Mesenchymal stem cell (in vitro differentiated cells and primary cell): Measurements from ENCODE around the gene RPRD2.

ENCODE experiments used
- DNase-seq: peaks from one replicate; pipeline ENCODE4 v3.0.0-alpha.2; 2013
- H2AFZ ChIP-seq: one replicate; pipeline ENCODE4 v1.6.1; 2013; ENCODE audit warnings: low read depth, mild to moderate bottlenecking, control low read depth, inconsistent platforms, low read length, moderate library complexity
- H2AK5ac ChIP-seq: 2 replicates; pipeline ENCODE4 v1.6.1; 2013; ENCODE audit warnings: low read length, moderate library complexity, mild to moderate bottlenecking, inconsistent platforms; ENCODE audit not compliant: severe bottlenecking
- H2BK120ac ChIP-seq: one replicate; pipeline ENCODE4 v1.6.1; 2013; ENCODE audit warnings: low read depth, mild to moderate bottlenecking, inconsistent platforms, low read length, moderate library complexity
- H2BK12ac ChIP-seq, 2 experiments: one replicate each; pipeline ENCODE4 v1.6.1; 2013; ENCODE audit warnings: inconsistent platforms in 2 of 2, low read length in 2 of 2, mild to moderate bottlenecking in 2 of 2, moderate library complexity in 2 of 2, control low read depth in 1 of 2
- H2BK15ac ChIP-seq: one replicate; pipeline ENCODE4 v1.6.1; 2013; ENCODE audit warnings: mild to moderate bottlenecking, low read depth, inconsistent platforms; ENCODE audit not compliant: poor library complexity, severe bottlenecking
- H2BK5ac ChIP-seq: 2 replicates; pipeline ENCODE4 v1.6.1; 2013; ENCODE audit warnings: low read depth, mild to moderate bottlenecking, low read length, control low read depth, inconsistent platforms; ENCODE audit not compliant: poor library complexity, severe bottlenecking
- H3K14ac ChIP-seq, 2 experiments: one replicate each; pipeline ENCODE4 v1.6.1; 2013; ENCODE audit warnings: inconsistent platforms in 2 of 2, low read length in 2 of 2, control low read depth in 1 of 2, mild to moderate bottlenecking in 1 of 2, moderate library complexity in 1 of 2
- H3K18ac ChIP-seq, 2 experiments: one replicate each; pipeline ENCODE4 v1.6.1; 2013; ENCODE audit warnings: inconsistent platforms in 2 of 2, low read length in 2 of 2, control low read depth in 1 of 2, low read depth in 1 of 2, mild to moderate bottlenecking in 1 of 2
- H3K23ac ChIP-seq, 2 experiments: one replicate each; pipeline ENCODE4 v1.6.1; 2013; ENCODE audit warnings: inconsistent platforms in 2 of 2, low read length in 2 of 2, mild to moderate bottlenecking in 2 of 2, moderate library complexity in 2 of 2, control low read depth in 1 of 2
- H3K27ac ChIP-seq: 2 replicates; pipeline ENCODE4 v1.5.1; 2013; ENCODE audit warnings: mild to moderate bottlenecking, moderate library complexity, low read length, control low read depth, inconsistent platforms; ENCODE audit not compliant: poor library complexity, severe bottlenecking
- H3K27me3 ChIP-seq, 2 experiments: 2 replicates each; pipeline versions ENCODE4 v1.6.1 to v1.7.0; 2013; ENCODE audit warnings: low read length in 2 of 2, mild to moderate bottlenecking in 2 of 2, moderate library complexity in 2 of 2, control low read depth in 1 of 2, inconsistent platforms in 1 of 2; ENCODE audit not compliant: control insufficient read depth in 1 of 2, insufficient read depth in 1 of 2
- H3K36me3 ChIP-seq, 2 experiments: 2 replicates each; pipeline versions ENCODE4 v1.6.1 to v1.7.0; 2013; ENCODE audit warnings: low read length in 2 of 2, control low read depth in 1 of 2, inconsistent platforms in 1 of 2, low read depth in 1 of 2, mild to moderate bottlenecking in 1 of 2; ENCODE audit not compliant: insufficient read depth in 2 of 2, control insufficient read depth in 1 of 2
- H3K4ac ChIP-seq, 2 experiments: one replicate each; pipeline ENCODE4 v1.6.1; 2013; ENCODE audit warnings: inconsistent platforms in 2 of 2, low read length in 2 of 2, mild to moderate bottlenecking in 2 of 2, moderate library complexity in 2 of 2, control low read depth in 1 of 2, low read depth in 1 of 2
- H3K4me1 ChIP-seq: 2 replicates; pipeline ENCODE4 v1.6.1; 2013; ENCODE audit warnings: low read depth, low read length, control low read depth; ENCODE audit not compliant: control insufficient read depth, insufficient read depth
- H3K4me2 ChIP-seq: 2 replicates; pipeline ENCODE4 v1.6.1; 2013; ENCODE audit warnings: low read length, mild to moderate bottlenecking, inconsistent platforms; ENCODE audit not compliant: poor library complexity, severe bottlenecking
- H3K4me3 ChIP-seq, 2 experiments: 2 replicates each; pipeline versions ENCODE4 v1.5.1 to v1.7.0; 2013; ENCODE audit warnings: low read length in 2 of 2, mild to moderate bottlenecking in 2 of 2, control low read depth in 1 of 2, low read depth in 1 of 2; ENCODE audit not compliant: insufficient read depth in 1 of 2
- H3K79me1 ChIP-seq: replicated peaks from 2 replicates; pipeline ENCODE4 v1.6.1; 2013; ENCODE audit warnings: mild to moderate bottlenecking, control low read depth, low read length, inconsistent platforms; ENCODE audit not compliant: poor library complexity, severe bottlenecking
- H3K9ac ChIP-seq: 2 replicates; pipeline ENCODE4 v1.7.0; 2013; ENCODE audit warnings: mild to moderate bottlenecking, low read length, moderate library complexity
- H3K9me3 ChIP-seq: 2 replicates; pipeline ENCODE4 v1.7.0; 2013; ENCODE audit warnings: mild to moderate bottlenecking, low read length; ENCODE audit not compliant: control insufficient read depth
- H4K8ac ChIP-seq: one replicate; pipeline ENCODE4 v1.6.1; 2013; ENCODE audit warnings: inconsistent platforms, mild to moderate bottlenecking, low read length, moderate library complexity
- H4K91ac ChIP-seq: one replicate; pipeline ENCODE4 v1.6.1; 2013; ENCODE audit warnings: mild to moderate bottlenecking, low read length, inconsistent platforms
- WGBS: methylation state at CpG from one replicate; pipeline ENCODE4 v1.1.7; 2013; ENCODE audit warnings: mixed read lengths; 5-methylcytosine and 5-hydroxymethylcytosine counted together

Gene RPRD2

DNA sequence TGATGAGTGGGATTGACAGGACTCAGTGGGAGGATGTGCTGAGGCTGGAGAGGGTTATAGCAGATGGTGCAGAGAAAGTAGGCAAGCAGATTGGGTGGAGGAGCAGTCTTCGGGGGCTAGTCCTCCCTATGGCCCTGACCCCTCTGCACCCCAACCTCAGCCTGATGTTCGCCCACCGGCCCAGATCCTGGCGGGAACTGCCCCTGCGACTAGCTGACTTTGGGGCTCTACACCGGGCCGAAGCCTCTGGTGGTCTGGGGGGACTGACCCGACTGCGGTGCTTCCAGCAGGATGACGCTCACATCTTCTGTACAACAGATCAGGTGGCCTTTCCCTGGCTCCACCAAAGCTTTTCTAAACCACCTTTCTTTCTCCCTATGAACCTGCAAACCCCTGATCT lies 134.4 kb downstream of the RPRD2 start:
- H3K4me1 ChIP-seq, result no peaks in the 10 kb centered on the region
- H3K9ac ChIP-seq, result no peak overlapping the region
- DNase-seq, result no peak
- no peak overlapping the region for H3K4me3 ChIP-seq
- no peak overlapping the region for H4K91ac ChIP-seq
- WGBS, result 97% methylated on average over 10 of the region's 10 CpGs
- no peak overlapping the region for H3K18ac ChIP-seq
- H3K4ac ChIP-seq, result no peak overlapping the region
- no peak overlapping the region for H3K14ac ChIP-seq
- H2BK120ac ChIP-seq, result no peak overlapping the region
- no peak overlapping the region for H2BK12ac ChIP-seq
- no peak overlapping the region for H2AK5ac ChIP-seq
- peaks cover 33 to 54% of the 10 kb centered on the region in 2 experiments for H3K36me3 ChIP-seq
- H3K23ac ChIP-seq, result no peak overlapping the region
- no peak overlapping the region for H4K8ac ChIP-seq
- H2AFZ ChIP-seq, result no peak overlapping the region
- no peaks in the 10 kb centered on the region for H3K27me3 ChIP-seq
- H2BK5ac ChIP-seq, result no peak overlapping the region
- H3K9me3 ChIP-seq, result no peaks in the 10 kb centered on the region
- no peak overlapping the region for H3K27ac ChIP-seq
- H3K4me2 ChIP-seq, result no peak overlapping the region
- H2BK15ac ChIP-seq, result no peak overlapping the region
- no peaks in the 10 kb centered on the region for H3K79me1 ChIP-seq

DNA sequence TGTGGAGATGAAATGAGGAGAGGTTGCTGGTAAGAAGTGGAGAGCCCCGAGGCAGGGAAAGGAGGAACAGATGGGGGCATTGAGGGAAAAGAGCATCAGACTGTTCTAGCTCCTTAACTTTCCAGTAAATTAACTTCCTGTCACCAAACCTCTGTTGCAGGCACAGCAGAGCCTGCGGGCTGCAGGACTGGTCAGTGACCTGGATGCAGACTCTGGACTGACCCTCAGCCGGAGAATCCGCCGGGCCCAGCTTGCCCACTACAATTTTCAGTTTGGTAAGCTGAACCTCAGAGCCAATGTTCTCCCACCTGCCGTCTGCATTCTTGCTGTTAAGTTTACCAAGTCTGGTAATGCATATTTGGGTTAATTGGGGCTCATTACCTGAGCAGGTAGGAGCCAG lies 141.5 kb downstream of the RPRD2 start:
- Histone ChIP-seq H3K4ac (no peak overlapping the region), H3K9me3 (no peaks in the 10 kb centered on the region), H4K91ac (no peak overlapping the region), H3K4me2 (no peak overlapping the region), H2AK5ac (no peak overlapping the region), H3K23ac (no peak overlapping the region), H3K14ac (no peak overlapping the region), H3K36me3 (peaks cover 26 to 55% of the 10 kb centered on the region in 2 experiments), H2BK120ac (no peak overlapping the region), H2BK12ac (no peak overlapping the region), H4K8ac (no peak overlapping the region), H2BK15ac (no peak overlapping the region), H3K27me3 (no peaks in the 10 kb centered on the region), H3K4me1 (peaks cover 16% of the 10 kb centered on the region), H2BK5ac (no peak overlapping the region), H3K79me1 (peaks cover 7% of the 10 kb centered on the region), H3K4me3 (no peak overlapping the region), H3K18ac (no peak overlapping the region), H3K27ac (no peak overlapping the region), H2AFZ (no peak overlapping the region), H3K9ac (no peak overlapping the region)
- no peak for DNase-seq
- WGBS, result 91% methylated on average over 5 of the region's 6 CpGs

DNA sequence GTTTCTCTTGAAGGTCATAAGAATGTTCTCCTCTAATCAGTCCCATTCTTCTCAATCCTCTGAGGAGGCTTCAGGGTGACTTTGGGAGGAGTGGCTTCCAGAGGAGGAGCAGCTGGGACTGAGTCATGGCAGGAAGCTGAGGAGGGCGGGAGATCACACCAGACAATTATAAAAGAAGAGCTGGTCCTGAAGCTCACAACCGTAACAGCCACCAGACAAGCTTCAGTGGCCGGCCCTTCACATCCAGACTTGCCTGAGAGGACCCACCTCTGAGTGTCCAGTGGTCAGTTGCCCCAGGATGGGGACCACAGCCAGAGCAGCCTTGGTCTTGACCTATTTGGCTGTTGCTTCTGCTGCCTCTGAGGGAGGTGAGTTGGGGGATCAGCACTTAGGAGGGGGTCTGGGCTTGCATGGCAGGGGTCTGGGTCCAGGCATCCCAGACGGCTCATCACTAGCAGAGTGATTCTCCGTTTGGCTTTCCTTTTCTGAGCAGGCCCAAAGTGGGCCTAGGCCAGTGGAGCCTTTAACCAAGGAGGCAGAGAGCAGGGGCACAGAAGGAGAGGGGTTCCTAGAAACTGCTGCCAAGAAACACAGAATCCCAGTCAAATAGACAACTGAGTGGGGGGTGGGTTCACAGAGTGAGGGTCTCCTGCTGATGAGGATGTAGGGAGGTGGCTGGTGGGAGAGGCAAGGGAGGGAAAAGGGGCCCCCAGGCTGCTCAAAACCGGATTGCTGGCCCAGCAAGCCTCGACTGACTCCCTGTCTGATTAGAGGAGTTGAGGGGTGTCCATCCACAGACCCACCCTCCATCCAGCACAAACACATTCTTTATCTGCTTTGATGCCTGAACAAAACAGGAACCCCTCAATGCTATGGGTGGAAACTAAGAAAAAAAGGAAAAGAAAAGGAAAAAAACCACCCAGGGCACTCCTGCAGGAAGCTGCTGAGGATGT lies 144.2 kb downstream of the RPRD2 start, which contains the start of gene ECM1:
ECM1 (plus strand) TSS at position 198 of the 953 bp plus-strand sequence; CDS start at position 299, 101 bp downstream.
- Histone ChIP-seq H3K4ac (peak within 1 kb of the TSS; percentile 42 to 83), H3K27me3 (no peaks in the 10 kb centered on the region), H2BK5ac (no peak within 1 kb of the TSS), H2BK120ac (peak within 1 kb of the TSS; percentile 80), H3K27ac (peak within 1 kb of the TSS; percentile 21), H2AFZ (peak within 1 kb of the TSS; percentile 36), H3K18ac (peak within 1 kb of the TSS; percentile 87 to 90), H3K4me2 (no peak within 1 kb of the TSS), H3K4me3 (peak within 1 kb of the TSS in 1 of 2 experiments; percentile 86), H2BK15ac (peak within 1 kb of the TSS; percentile 97), H3K23ac (peak within 1 kb of the TSS in 1 of 2 experiments; percentile 87), H2BK12ac (peak within 1 kb of the TSS; percentile 75 to 92), H3K79me1 (peaks cover 7% of the 10 kb centered on the region), H3K9me3 (no peaks in the 10 kb centered on the region), H2AK5ac (peak within 1 kb of the TSS; percentile 65), H4K8ac (peak within 1 kb of the TSS; percentile 73), H3K14ac (peak within 1 kb of the TSS in 1 of 2 experiments; percentile 89), H3K36me3 (peaks cover 40 to 70% of the 10 kb centered on the region in 2 experiments), H3K4me1 (peaks cover 19% of the 10 kb centered on the region), H3K9ac (peak within 1 kb of the TSS; percentile 92), H4K91ac (peak within 1 kb of the TSS; percentile 77)
- WGBS, result 24% methylated on average over 4 of the region's 7 CpGs
- peak; percentile 88 for DNase-seq

DNA sequence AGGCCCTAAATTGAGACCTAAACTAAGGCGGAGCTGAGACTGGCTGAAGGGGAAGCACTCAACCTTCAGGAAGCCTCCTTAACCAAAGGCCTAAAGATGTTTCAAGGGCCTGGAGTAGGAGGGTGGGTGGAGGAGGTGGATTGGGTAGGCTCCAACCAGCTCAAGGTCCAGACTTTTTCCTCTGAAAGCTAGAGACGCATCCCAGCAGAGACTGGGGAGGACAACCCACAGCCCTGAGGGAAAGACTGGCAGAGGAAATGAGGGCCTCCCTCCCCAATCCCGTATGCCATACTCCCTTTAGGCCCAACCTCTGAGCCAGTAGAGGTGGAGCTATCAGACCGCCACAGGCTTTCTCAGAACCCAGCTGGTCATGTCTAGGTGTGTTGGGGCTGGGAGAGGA lies 145.0 kb downstream of the RPRD2 start:
- Histone ChIP-seq H3K4me2 (no peak overlapping the region), H3K27me3 (no peaks in the 10 kb centered on the region), H2AFZ (no peak overlapping the region), H4K91ac (peak overlapping the region; percentile 77), H3K4ac (peak overlapping the region; percentile 24 to 83), H3K4me3 (peak overlapping the region in 1 of 2 experiments; percentile 86), H4K8ac (peak overlapping the region; percentile 38), H3K9me3 (no peaks in the 10 kb centered on the region), H3K18ac (peak overlapping the region; percentile 58 to 83), H3K36me3 (peaks cover 43 to 72% of the 10 kb centered on the region in 2 experiments), H2BK12ac (peak overlapping the region; percentile 41 to 67), H2AK5ac (no peak overlapping the region), H3K27ac (no peak overlapping the region), H2BK5ac (no peak overlapping the region), H3K23ac (peak overlapping the region in 1 of 2 experiments; percentile 44), H3K4me1 (peaks cover 19% of the 10 kb centered on the region), H3K9ac (peak overlapping the region; percentile 92), H3K79me1 (peaks cover 7% of the 10 kb centered on the region), H2BK15ac (peak overlapping the region; percentile 44), H3K14ac (peak overlapping the region in 1 of 2 experiments; percentile 69), H2BK120ac (no peak overlapping the region)
- no peak for DNase-seq
- WGBS, result 88% methylated on average over 4 of the region's 4 CpGs
